Measurements from ENCODE around the gene FAM170A.

The FAM170A gene

DNA sequence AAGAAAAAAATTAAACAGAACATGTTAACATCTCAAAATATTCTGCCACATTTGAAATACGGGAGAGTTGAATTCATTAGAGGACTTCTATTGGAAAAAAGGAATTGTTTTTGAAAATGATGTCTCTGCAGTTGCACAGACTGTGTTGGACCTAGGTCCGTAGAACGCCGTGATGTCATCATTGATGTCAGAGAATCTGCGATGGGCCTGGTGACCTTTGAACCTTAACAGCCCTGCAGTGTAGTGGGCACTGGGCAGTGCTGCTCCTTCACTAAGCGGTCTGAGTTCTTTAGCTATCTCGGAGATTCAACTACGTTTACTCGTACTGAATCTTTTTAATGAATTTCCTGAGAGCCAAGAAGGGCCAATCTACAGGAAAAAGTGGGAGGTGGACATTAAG, at the start of gene FAM170A:
TSS of gene FAM170A (plus strand) at position 220 of the 400 bp plus-strand sequence. CDS start 211 bp downstream, outside the sequence.
- Histone ChIP-seq H3K9me3 (ENCODE audit: control insufficient read depth in 1 of 2, low read length in 2 of 2) (no peaks in the 10 kb centered on the region), H3K36me3 (ENCODE audit: control insufficient read depth in 1 of 2, insufficient read depth in 2 of 2, low read length in 2 of 2) (no peaks in the 10 kb centered on the region), H3K9ac (ENCODE audit: low read depth in 1 of 2, low read length in 2 of 2) (no peak within 1 kb of the TSS), H3K4me1 (ENCODE audit: control insufficient read depth in 1 of 2, insufficient read depth in 2 of 2, low read length in 2 of 2) (no peaks in the 10 kb centered on the region), H3K4me3 (ENCODE audit: low read depth in 1 of 2, low read length in 2 of 2) (no peak within 1 kb of the TSS), H3K27ac (ENCODE audit: low read depth, low read length) (no peak within 1 kb of the TSS), H3K27me3 (ENCODE audit: control insufficient read depth in 1 of 2, insufficient read depth in 2 of 2, low read length in 2 of 2) (no peaks in the 10 kb centered on the region)

- Histone ChIP-seq H3K36me3 (ENCODE audit: control insufficient read depth in 1 of 2, insufficient read depth in 2 of 2, low read length in 2 of 2) (no peaks in the 10 kb centered on the region), H3K27ac (ENCODE audit: low read depth, low read length) (no peak overlapping the region), H3K9me3 (ENCODE audit: control insufficient read depth in 1 of 2, low read length in 2 of 2) (no peaks in the 10 kb centered on the region), H3K4me1 (ENCODE audit: control insufficient read depth in 1 of 2, insufficient read depth in 2 of 2, low read length in 2 of 2) (no peaks in the 10 kb centered on the region), H3K27me3 (ENCODE audit: control insufficient read depth in 1 of 2, insufficient read depth in 2 of 2, low read length in 2 of 2) (no peaks in the 10 kb centered on the region), H3K4me3 (ENCODE audit: low read depth in 1 of 2, low read length in 2 of 2) (no peak overlapping the region), H3K9ac (ENCODE audit: low read depth in 1 of 2, low read length in 2 of 2) (no peak overlapping the region)
These were observed 46.4 kb upstream of the FAM170A start for GRCh38 chr5:119582987-119583386.

DNA sequence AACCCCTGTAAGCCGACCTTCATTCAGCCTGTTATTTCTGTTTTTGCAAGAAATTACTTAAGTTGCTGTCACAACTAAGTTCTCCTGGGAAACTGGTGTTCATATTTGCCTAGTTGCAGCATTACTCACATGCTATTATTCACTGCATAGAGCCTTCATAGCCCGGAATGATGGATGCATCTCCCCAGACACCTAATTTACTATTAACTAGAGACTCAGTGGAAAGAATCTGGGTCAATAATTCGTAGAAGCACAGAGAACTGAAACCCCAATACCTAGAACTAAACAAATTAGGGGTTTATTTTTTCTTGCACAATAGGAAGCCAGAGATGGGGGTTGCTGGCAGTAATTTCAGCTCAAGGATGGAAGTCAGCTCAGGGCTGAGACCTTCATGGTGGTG, 45.7 kb upstream of the FAM170A start:
- H3K27me3 ChIP-seq (ENCODE audit: control insufficient read depth in 1 of 2, insufficient read depth in 2 of 2, low read length in 2 of 2): no peaks in the 10 kb centered on the region
- no peaks in the 10 kb centered on the region for H3K4me1 ChIP-seq (ENCODE audit: control insufficient read depth in 1 of 2, insufficient read depth in 2 of 2, low read length in 2 of 2)
- H3K4me3 ChIP-seq (ENCODE audit: low read depth in 1 of 2, low read length in 2 of 2): no peak overlapping the region
- H3K9me3 ChIP-seq (ENCODE audit: control insufficient read depth in 1 of 2, low read length in 2 of 2): no peaks in the 10 kb centered on the region
- H3K27ac ChIP-seq (ENCODE audit: low read depth, low read length): no peak overlapping the region
- no peak overlapping the region for H3K9ac ChIP-seq (ENCODE audit: low read depth in 1 of 2, low read length in 2 of 2)
- H3K36me3 ChIP-seq (ENCODE audit: control insufficient read depth in 1 of 2, insufficient read depth in 2 of 2, low read length in 2 of 2): no peaks in the 10 kb centered on the region

GRCh38 chr5:119596046-119596445, 33.3 kb upstream of the FAM170A start:
- Histone ChIP-seq H3K4me1 (ENCODE audit: control insufficient read depth in 1 of 2, insufficient read depth in 2 of 2, low read length in 2 of 2) (no peaks in the 10 kb centered on the region), H3K27me3 (ENCODE audit: control insufficient read depth in 1 of 2, insufficient read depth in 2 of 2, low read length in 2 of 2) (no peaks in the 10 kb centered on the region), H3K36me3 (ENCODE audit: control insufficient read depth in 1 of 2, insufficient read depth in 2 of 2, low read length in 2 of 2) (no peaks in the 10 kb centered on the region), H3K4me3 (ENCODE audit: low read depth in 1 of 2, low read length in 2 of 2) (no peak overlapping the region), H3K9ac (ENCODE audit: low read depth in 1 of 2, low read length in 2 of 2) (no peak overlapping the region), H3K9me3 (ENCODE audit: control insufficient read depth in 1 of 2, low read length in 2 of 2) (peaks cover 0 to 2% of the 10 kb centered on the region in 2 donors), H3K27ac (ENCODE audit: low read depth, low read length) (no peak overlapping the region)

DNA sequence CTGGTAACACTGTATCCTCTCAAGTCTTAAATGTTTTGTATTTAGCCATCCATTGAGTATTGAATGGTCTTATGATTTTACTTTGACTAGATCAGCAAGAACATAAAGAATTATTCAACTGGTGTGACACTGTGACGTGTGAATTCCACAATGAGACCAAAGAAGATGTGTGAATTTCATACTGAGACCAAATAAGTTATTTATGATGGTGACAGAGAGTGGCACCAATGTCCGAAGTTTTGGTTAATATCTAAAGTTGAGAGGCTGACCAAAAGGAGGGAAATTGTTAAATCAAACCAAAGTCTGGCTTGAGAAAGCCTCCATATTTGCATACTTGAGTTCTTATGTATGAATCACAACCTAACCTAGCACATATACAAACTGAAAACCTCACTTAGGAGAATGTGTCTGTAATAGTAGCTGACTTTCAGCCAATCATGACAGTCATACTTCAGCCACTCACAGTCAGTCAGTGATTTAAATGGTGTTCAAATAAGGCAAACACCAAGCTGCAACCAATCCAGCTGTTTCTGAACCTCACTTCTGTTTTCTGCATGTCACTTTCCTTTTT, 31.5 kb upstream of the FAM170A start:
- Histone ChIP-seq H3K9me3 (ENCODE audit: control insufficient read depth in 1 of 2, low read length in 2 of 2) (no peaks in the 10 kb centered on the region), H3K4me3 (ENCODE audit: low read depth in 1 of 2, low read length in 2 of 2) (no peak overlapping the region), H3K4me1 (ENCODE audit: control insufficient read depth in 1 of 2, insufficient read depth in 2 of 2, low read length in 2 of 2) (no peaks in the 10 kb centered on the region), H3K9ac (ENCODE audit: low read depth in 1 of 2, low read length in 2 of 2) (no peak overlapping the region), H3K36me3 (ENCODE audit: control insufficient read depth in 1 of 2, insufficient read depth in 2 of 2, low read length in 2 of 2) (no peaks in the 10 kb centered on the region), H3K27me3 (ENCODE audit: control insufficient read depth in 1 of 2, insufficient read depth in 2 of 2, low read length in 2 of 2) (no peaks in the 10 kb centered on the region), H3K27ac (ENCODE audit: low read depth, low read length) (no peak overlapping the region)

DNA sequence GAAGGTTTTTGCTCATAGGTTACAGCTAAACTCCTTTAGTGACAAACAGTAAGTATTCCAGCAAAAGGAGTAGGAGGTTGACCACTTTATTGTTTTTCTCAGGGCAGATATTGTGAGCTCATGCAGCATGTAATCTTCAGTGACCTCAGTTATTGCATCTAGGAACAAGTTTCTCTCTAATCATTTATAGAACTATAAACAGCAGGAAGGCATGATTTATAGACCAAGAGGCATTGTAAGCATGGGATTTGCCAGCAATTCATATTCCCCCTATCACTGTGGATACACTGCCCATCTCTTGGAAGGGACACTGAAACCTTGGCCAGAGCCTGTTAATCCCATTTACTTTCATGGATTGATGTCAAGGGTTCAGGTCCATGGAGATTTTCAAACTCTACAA, 15.4 kb upstream of the FAM170A start:
- no peaks in the 10 kb centered on the region for H3K4me1 ChIP-seq (ENCODE audit: control insufficient read depth in 1 of 2, insufficient read depth in 2 of 2, low read length in 2 of 2)
- H3K27me3 ChIP-seq (ENCODE audit: control insufficient read depth in 1 of 2, insufficient read depth in 2 of 2, low read length in 2 of 2): no peaks in the 10 kb centered on the region
- H3K36me3 ChIP-seq (ENCODE audit: control insufficient read depth in 1 of 2, insufficient read depth in 2 of 2, low read length in 2 of 2): no peaks in the 10 kb centered on the region
- H3K9ac ChIP-seq (ENCODE audit: low read depth in 1 of 2, low read length in 2 of 2): no peak overlapping the region
- no peak overlapping the region for H3K4me3 ChIP-seq (ENCODE audit: low read depth in 1 of 2, low read length in 2 of 2)
- H3K27ac ChIP-seq (ENCODE audit: low read depth, low read length): no peak overlapping the region
- H3K9me3 ChIP-seq (ENCODE audit: control insufficient read depth in 1 of 2, low read length in 2 of 2): no peaks in the 10 kb centered on the region

DNA sequence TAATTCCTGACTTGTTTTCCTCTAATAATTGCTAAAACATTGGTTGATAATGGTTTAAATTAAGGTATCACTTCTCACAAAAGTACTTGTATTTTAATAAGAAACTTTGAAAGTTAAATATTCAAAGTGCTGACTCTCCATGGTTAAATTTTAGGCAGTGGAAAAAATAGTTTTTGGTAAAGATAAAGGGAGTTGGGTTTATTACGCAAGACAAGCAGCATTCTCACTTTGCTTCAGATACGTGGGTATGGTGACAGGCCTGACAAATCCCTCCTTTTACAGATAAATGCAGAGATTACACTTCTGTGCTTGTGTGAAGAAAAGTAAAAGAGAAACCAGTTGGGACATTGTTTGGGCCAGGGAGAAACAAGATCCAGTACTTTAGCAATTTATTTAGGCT, 14.5 kb upstream of the FAM170A start:
- Histone ChIP-seq H3K27me3 (ENCODE audit: control insufficient read depth in 1 of 2, insufficient read depth in 2 of 2, low read length in 2 of 2) (no peaks in the 10 kb centered on the region), H3K4me1 (ENCODE audit: control insufficient read depth in 1 of 2, insufficient read depth in 2 of 2, low read length in 2 of 2) (no peaks in the 10 kb centered on the region), H3K36me3 (ENCODE audit: control insufficient read depth in 1 of 2, insufficient read depth in 2 of 2, low read length in 2 of 2) (no peaks in the 10 kb centered on the region), H3K9ac (ENCODE audit: low read depth in 1 of 2, low read length in 2 of 2) (no peak overlapping the region), H3K4me3 (ENCODE audit: low read depth in 1 of 2, low read length in 2 of 2) (no peak overlapping the region), H3K27ac (ENCODE audit: low read depth, low read length) (no peak overlapping the region), H3K9me3 (ENCODE audit: control insufficient read depth in 1 of 2, low read length in 2 of 2) (no peaks in the 10 kb centered on the region)

DNA sequence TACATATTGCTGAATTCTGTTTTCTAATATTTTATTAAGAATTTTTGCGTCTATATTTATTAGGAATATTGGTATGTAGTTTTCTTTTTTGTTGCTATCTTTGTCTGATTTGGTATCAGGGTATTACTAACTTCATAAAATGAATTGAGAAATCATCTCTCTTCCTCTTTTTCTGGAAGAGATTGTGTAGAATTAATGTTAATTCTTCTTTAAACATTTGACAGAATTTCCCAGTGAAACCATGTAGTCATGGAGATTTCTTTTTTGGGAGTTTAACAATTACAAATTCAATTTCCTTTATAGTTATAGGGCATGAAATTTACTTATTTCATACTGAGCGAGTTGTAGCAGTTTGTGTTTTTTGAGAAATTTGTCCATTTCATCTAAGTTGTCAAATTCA, 3.3 kb upstream of the FAM170A start:
- Histone ChIP-seq H3K36me3 (ENCODE audit: control insufficient read depth in 1 of 2, insufficient read depth in 2 of 2, low read length in 2 of 2) (no peaks in the 10 kb centered on the region), H3K9me3 (ENCODE audit: control insufficient read depth in 1 of 2, low read length in 2 of 2) (no peaks in the 10 kb centered on the region), H3K27ac (ENCODE audit: low read depth, low read length) (no peak overlapping the region), H3K27me3 (ENCODE audit: control insufficient read depth in 1 of 2, insufficient read depth in 2 of 2, low read length in 2 of 2) (no peaks in the 10 kb centered on the region), H3K4me1 (ENCODE audit: control insufficient read depth in 1 of 2, insufficient read depth in 2 of 2, low read length in 2 of 2) (no peaks in the 10 kb centered on the region), H3K4me3 (ENCODE audit: low read depth in 1 of 2, low read length in 2 of 2) (no peak overlapping the region), H3K9ac (ENCODE audit: low read depth in 1 of 2, low read length in 2 of 2) (no peak overlapping the region)

GRCh38 chr5:119630752-119631440, 1.5 kb downstream of the FAM170A start:
- no peaks in the 10 kb centered on the region for H3K36me3 ChIP-seq (ENCODE audit: control insufficient read depth in 1 of 2, insufficient read depth in 2 of 2, low read length in 2 of 2)
- no peaks in the 10 kb centered on the region for H3K9me3 ChIP-seq (ENCODE audit: control insufficient read depth in 1 of 2, low read length in 2 of 2)
- H3K4me1 ChIP-seq (ENCODE audit: control insufficient read depth in 1 of 2, insufficient read depth in 2 of 2, low read length in 2 of 2): no peaks in the 10 kb centered on the region
- H3K27me3 ChIP-seq (ENCODE audit: control insufficient read depth in 1 of 2, insufficient read depth in 2 of 2, low read length in 2 of 2): no peaks in the 10 kb centered on the region
- H3K27ac ChIP-seq (ENCODE audit: low read depth, low read length): no peak overlapping the region
- no peak overlapping the region for H3K4me3 ChIP-seq (ENCODE audit: low read depth in 1 of 2, low read length in 2 of 2)
- no peak overlapping the region for H3K9ac ChIP-seq (ENCODE audit: low read depth in 1 of 2, low read length in 2 of 2)

DNA sequence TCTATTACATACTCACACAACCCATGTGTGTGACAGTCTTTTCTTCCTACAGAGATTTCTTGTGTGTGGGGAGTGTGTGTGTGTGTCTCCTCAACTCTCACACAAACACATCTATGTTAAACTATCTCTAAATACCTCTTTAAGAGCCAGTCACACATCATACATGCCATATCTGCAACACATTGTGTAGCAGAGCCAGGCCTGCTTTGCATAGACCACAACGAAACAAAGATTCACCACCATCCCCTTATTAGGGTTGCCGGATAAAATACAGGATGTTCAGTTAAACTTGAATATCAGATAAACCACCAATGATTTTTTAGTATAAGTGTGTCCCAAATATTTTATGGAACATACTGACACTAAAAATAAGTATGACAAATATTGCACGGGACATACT, 2.3 kb downstream of the FAM170A start:
- H3K9me3 ChIP-seq (ENCODE audit: control insufficient read depth in 1 of 2, low read length in 2 of 2): no peaks in the 10 kb centered on the region
- no peak overlapping the region for H3K4me3 ChIP-seq (ENCODE audit: low read depth in 1 of 2, low read length in 2 of 2)
- no peaks in the 10 kb centered on the region for H3K4me1 ChIP-seq (ENCODE audit: control insufficient read depth in 1 of 2, insufficient read depth in 2 of 2, low read length in 2 of 2)
- no peaks in the 10 kb centered on the region for H3K27me3 ChIP-seq (ENCODE audit: control insufficient read depth in 1 of 2, insufficient read depth in 2 of 2, low read length in 2 of 2)
- no peaks in the 10 kb centered on the region for H3K36me3 ChIP-seq (ENCODE audit: control insufficient read depth in 1 of 2, insufficient read depth in 2 of 2, low read length in 2 of 2)
- no peak overlapping the region for H3K27ac ChIP-seq (ENCODE audit: low read depth, low read length)
- H3K9ac ChIP-seq (ENCODE audit: low read depth in 1 of 2, low read length in 2 of 2): no peak overlapping the region

Data from duodenal mucosa (tissue), 2 donors.